Measurements from ENCODE around the gene SDK2. TPM values are rescaled to one million over a fixed set of nuclear protein-coding genes. Genes with fewer than 3 reads are reported as not detected.

The SDK2 gene
- total and polyA plus RNA-seq, 2 of the 8 experiments (the other 6 are each of a cell fraction or from before 2014, with no cell fraction given): 3.9 to 4.1 TPM

GRCh38 chr17:73445466-73445865 is 198.8 kb downstream of the SDK2 start:
- no peaks in the 10 kb centered on the region for H3K36me3 ChIP-seq (ENCODE audit: control insufficient read depth in 2 of 4, insufficient read depth in 4 of 4, low read length in 3 of 4)
- H3K9ac ChIP-seq (replicated peaks in 1 of 4; ENCODE audit: extremely low read depth in 1 of 4, low read depth in 3 of 4, low read length in 3 of 4): no peak overlapping the region
- TF ChIP-seq E2F6 (IDR thresholded peaks at IDR 0.05): no peak
- no peak for TF ChIP-seq SUZ12 (IDR thresholded peaks at IDR 0.05; ENCODE audit: low read length)
- no peak for TF ChIP-seq ASH2L (IDR thresholded peaks at IDR 0.05; ENCODE audit: low read length)
- TF ChIP-seq, protein P1, sequence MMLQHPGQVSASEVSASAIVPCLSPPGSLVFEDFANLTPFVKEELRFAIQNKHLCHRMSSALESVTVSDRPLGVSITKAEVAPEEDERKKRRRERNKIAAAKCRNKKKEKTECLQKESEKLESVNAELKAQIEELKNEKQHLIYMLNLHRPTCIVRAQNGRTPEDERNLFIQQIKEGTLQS (IDR thresholded peaks at IDR 0.05; ENCODE audit: insufficient read depth, low read depth, low read length): no peak
- TF ChIP-seq TAF7 (optimal IDR thresholded peaks at IDR 0.05; ENCODE audit: borderline replicate concordance, low read depth, low read length): no peak
- no peak for TF ChIP-seq CHD2 (IDR thresholded peaks at IDR 0.05; ENCODE audit: low read length)
- H3K79me1 ChIP-seq (ENCODE audit: low read depth, low read length): no peaks in the 10 kb centered on the region
- H2BK12ac ChIP-seq (ENCODE audit: low read depth, low read length): no peak overlapping the region
- 0 out of 4 replicates have a peak, but pooled peaks cover 0 to 3% of the 10 kb centered on the region in 2 experiments for H3K9me3 ChIP-seq (ENCODE audit: insufficient read depth in 2 of 2, low read depth in 1 of 2, low read length in 1 of 2)
- no peak overlapping the region for H3K23ac ChIP-seq (ENCODE audit: insufficient read length)
- no peak overlapping the region for H3K4ac ChIP-seq (replicated peaks; ENCODE audit: insufficient read length, low read depth, low read length)
- no peaks in the 10 kb centered on the region for H3K23me2 ChIP-seq (ENCODE audit: low read depth, low read length)
- no peak overlapping the region for H3K4me2 ChIP-seq (ENCODE audit: insufficient read depth in 1 of 2, low read depth in 2 of 2, low read length in 2 of 2)
- no peak overlapping the region for H4K8ac ChIP-seq (ENCODE audit: extremely low read depth, insufficient read depth, low read length)
- H3K4me1 ChIP-seq (replicated peaks in 1 of 4; ENCODE audit: control insufficient read depth in 3 of 4, insufficient read depth in 4 of 4, low read length in 3 of 4): no peaks in the 10 kb centered on the region
- POLR2A ChIA-PET (ENCODE audit: partially characterized antibody): interaction anchor here (1.0 kb wide), 1 partner anchor 19 kb away, joined by 3 read pairs; no protein-coding TSS in a partner anchor
- no peaks in the 10 kb centered on the region for H3K79me2 ChIP-seq (ENCODE audit: control insufficient read depth in 1 of 2, insufficient read depth in 2 of 2, low read length in 2 of 2)
- H2AFZ ChIP-seq (ENCODE audit: low read length): no peak overlapping the region
- H3K27me3 ChIP-seq (replicated peaks in 1 of 4; ENCODE audit: control insufficient read depth in 3 of 4, extremely low read depth in 1 of 4, insufficient read depth in 3 of 4, low read length in 3 of 4): peaks cover 0 to 2% (median 0%) of the 10 kb centered on the region in 4 experiments; a peak in 1 of 7 replicates
- 92% methylated on average over 7 of the region's 7 CpGs; no CpG with 5 or more reads in 1 of the 2 experiments for WGBS, 2 experiments (ENCODE audit: extremely low coverage in 1 of 2, insufficient coverage in 1 of 2, insufficient read length in 1 of 2, insufficient replicate concordance in 2 of 2, low coverage in 1 of 2, low lambda C conversion rate in 2 of 2, missing lambda C conversion rate in 1 of 2)
- FAIRE-seq: no peak
- no peak overlapping the region for H3K18ac ChIP-seq (ENCODE audit: extremely low read depth, low read length)
- H4K20me1 ChIP-seq (replicated peaks in 1 of 2; ENCODE audit: control insufficient read depth in 1 of 2, insufficient read depth in 2 of 2, low read length in 2 of 2): no peaks in the 10 kb centered on the region
- H4K5ac ChIP-seq (ENCODE audit: insufficient read length, low read depth, low read length): no peak overlapping the region
- no peak overlapping the region for H4K91ac ChIP-seq (replicated peaks; ENCODE audit: insufficient read length, low read length)
- no peak for DNase-seq (ENCODE audit: low read depth in 1 of 2, low spot score in 2 of 2)
- H2BK20ac ChIP-seq (ENCODE audit: low read length): no peak overlapping the region
- H3K56ac ChIP-seq (replicated peaks; ENCODE audit: insufficient read length, low read depth, low read length): no peak overlapping the region
- H2BK120ac ChIP-seq (replicated peaks; ENCODE audit: low read depth, low read length): no peak overlapping the region
- no peak overlapping the region for H2AK5ac ChIP-seq (ENCODE audit: low read depth, low read length)
- CTCF ChIA-PET (ENCODE audit: partially characterized antibody): interaction anchor here (1.2 to 3.2 kb wide), 3 partner anchors 16 to 201 kb away, joined by 4 to 23 read pairs (median 5); no protein-coding TSS in a partner anchor
- H3K14ac ChIP-seq (ENCODE audit: insufficient read length): no peak overlapping the region
- H2BK5ac ChIP-seq (ENCODE audit: low read depth, low read length): no peak overlapping the region
- H2BK15ac ChIP-seq (ENCODE audit: low read length): no peak overlapping the region
- H3K4me3 ChIP-seq (ENCODE audit: extremely low read depth in 1 of 4, insufficient read depth in 2 of 4, low read depth in 3 of 4, low read length in 4 of 4): no peak overlapping the region
- H3K27ac ChIP-seq (ENCODE audit: low read depth, low read length): no peak overlapping the region
